Suprapubic skin (tissue), 4 donors: ENCODE measurements around the gene ARHGEF28. TPM values are rescaled to one million over a fixed set of nuclear protein-coding genes. Genes with fewer than 3 reads are reported as not detected.

Source experiments
- DNase-seq, 2 donors: peaks; one replicate each; pipeline ENCODE4 v3.0.0-alpha.2; 2019; ENCODE audit warnings: low spot score in 2 of 2
- H3K27ac ChIP-seq: fragments of 200-600 bp; sonication (generic); one replicate; pipeline ENCODE4 v1.5.1; 2019
- H3K27me3 ChIP-seq: fragments of 200-600 bp; sonication (generic); one replicate; pipeline ENCODE4 v1.5.1; 2019
- H3K36me3 ChIP-seq: fragments of 200-600 bp; sonication (generic); one replicate; pipeline ENCODE4 v1.5.1; 2019
- H3K4me1 ChIP-seq: fragments of 200-600 bp; sonication (generic); one replicate; pipeline ENCODE4 v1.5.1; 2019
- H3K4me3 ChIP-seq: fragments of 200-600 bp; sonication (generic); one replicate; pipeline ENCODE4 v1.5.1; 2019; ENCODE audit warnings: mild to moderate bottlenecking
- H3K9me3 ChIP-seq: fragments of 200-600 bp; sonication (generic); one replicate; pipeline ENCODE4 v1.5.1; 2019
- EP300 ChIP-seq: sonication (generic); formaldehyde crosslinking; IDR thresholded peaks from one replicate; pipeline ENCODE4 v1.6.1; 2017; ENCODE audit warnings: antibody characterized with exemption
- POLR2A ChIP-seq, 2 donors: fragments of 450-650 bp; IDR thresholded peaks; one replicate each; pipeline ENCODE4 v1.6.1; 2017; ENCODE audit warnings: antibody characterized with exemption in 2 of 2, mild to moderate bottlenecking in 2 of 2, moderate library complexity in 2 of 2
- POLR2AphosphoS5 ChIP-seq, 3 donors: sonication (generic); formaldehyde crosslinking; IDR thresholded peaks; one replicate each; pipeline ENCODE4 v1.6.1; 2017; ENCODE audit warnings: antibody characterized with exemption in 3 of 3
- WGBS: methylation state at CpG from one replicate; pipeline ENCODE4 v1.1.5; 2018; 5-methylcytosine and 5-hydroxymethylcytosine counted together
- total RNA-seq, 4 donors: library from RNA; depleted of rRNA; stranded (reverse); fragments of >200 nt; gene quantifications; one replicate each; pipeline ENCODE4 v1.1.0, GENCODE V29; 2016
- TF ChIP-seq, protein P1 (sequence below), 2 donors: fragments of 200-600 bp in 1 of 2; fragments of 450-650 bp in 1 of 2; sonication (generic) in 1 of 2; IDR thresholded peaks; one replicate each; pipeline ENCODE4 v1.5.1; 2016 to 2019; ENCODE audit warnings: antibody characterized with exemption in 2 of 2, mild to moderate bottlenecking in 1 of 2, moderate library complexity in 1 of 2

The ARHGEF28 gene
- total RNA-seq, 4 donors from 2014 or later, result 25.6 to 104 (median 39.1) TPM

DNA sequence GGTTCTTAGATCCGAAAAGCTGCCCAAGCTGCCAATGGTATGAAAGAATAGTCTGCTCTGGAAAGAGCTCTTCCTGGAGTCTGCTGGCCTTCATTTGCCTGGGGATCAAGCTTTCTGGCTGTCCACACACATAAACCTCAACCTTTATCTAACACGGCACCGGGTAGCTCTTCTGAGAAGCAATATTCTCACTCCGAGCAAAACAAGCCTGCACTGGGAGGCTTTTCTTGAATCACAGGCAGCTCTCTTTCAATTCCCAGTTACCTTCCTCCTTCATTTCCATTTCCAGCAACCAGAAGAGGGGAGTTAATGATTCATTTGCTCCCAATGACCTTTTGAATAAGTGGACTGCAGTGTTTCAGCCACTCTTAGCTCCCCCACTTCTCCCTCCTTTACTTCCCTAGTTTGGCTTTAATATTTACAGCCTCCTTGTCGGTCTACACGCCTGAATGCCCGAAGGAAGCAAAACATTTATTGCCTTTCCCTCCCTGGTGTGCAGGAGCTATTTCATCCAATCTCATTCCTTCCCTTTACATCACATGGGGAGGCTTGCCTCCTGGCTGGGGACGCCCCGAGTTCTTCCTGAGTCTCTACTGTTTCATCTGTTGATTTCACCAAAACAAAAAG, 187.1 kb downstream of the ARHGEF28 start:
- Histone ChIP-seq H3K9me3 (no peaks in the 10 kb centered on the region), H3K27me3 (no peaks in the 10 kb centered on the region), H3K36me3 (no peaks in the 10 kb centered on the region), H3K4me1 (peaks cover 19% of the 10 kb centered on the region), H3K27ac (peak overlapping the region; percentile 84), H3K4me3 (peak overlapping the region; percentile 33)
- TF ChIP-seq POLR2A (IDR thresholded peaks at IDR 0.05) (no peak), POLR2AphosphoS5 (IDR thresholded peaks at IDR 0.05) (no peak), EP300 (no peak)
- TF ChIP-seq, protein P1, sequence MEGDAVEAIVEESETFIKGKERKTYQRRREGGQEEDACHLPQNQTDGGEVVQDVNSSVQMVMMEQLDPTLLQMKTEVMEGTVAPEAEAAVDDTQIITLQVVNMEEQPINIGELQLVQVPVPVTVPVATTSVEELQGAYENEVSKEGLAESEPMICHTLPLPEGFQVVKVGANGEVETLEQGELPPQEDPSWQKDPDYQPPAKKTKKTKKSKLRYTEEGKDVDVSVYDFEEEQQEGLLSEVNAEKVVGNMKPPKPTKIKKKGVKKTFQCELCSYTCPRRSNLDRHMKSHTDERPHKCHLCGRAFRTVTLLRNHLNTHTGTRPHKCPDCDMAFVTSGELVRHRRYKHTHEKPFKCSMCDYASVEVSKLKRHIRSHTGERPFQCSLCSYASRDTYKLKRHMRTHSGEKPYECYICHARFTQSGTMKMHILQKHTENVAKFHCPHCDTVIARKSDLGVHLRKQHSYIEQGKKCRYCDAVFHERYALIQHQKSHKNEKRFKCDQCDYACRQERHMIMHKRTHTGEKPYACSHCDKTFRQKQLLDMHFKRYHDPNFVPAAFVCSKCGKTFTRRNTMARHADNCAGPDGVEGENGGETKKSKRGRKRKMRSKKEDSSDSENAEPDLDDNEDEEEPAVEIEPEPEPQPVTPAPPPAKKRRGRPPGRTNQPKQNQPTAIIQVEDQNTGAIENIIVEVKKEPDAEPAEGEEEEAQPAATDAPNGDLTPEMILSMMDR (IDR thresholded peaks at IDR 0.05), result no peak
- no peak for DNase-seq
- 25% methylated on average over 9 of the region's 9 CpGs for WGBS

DNA sequence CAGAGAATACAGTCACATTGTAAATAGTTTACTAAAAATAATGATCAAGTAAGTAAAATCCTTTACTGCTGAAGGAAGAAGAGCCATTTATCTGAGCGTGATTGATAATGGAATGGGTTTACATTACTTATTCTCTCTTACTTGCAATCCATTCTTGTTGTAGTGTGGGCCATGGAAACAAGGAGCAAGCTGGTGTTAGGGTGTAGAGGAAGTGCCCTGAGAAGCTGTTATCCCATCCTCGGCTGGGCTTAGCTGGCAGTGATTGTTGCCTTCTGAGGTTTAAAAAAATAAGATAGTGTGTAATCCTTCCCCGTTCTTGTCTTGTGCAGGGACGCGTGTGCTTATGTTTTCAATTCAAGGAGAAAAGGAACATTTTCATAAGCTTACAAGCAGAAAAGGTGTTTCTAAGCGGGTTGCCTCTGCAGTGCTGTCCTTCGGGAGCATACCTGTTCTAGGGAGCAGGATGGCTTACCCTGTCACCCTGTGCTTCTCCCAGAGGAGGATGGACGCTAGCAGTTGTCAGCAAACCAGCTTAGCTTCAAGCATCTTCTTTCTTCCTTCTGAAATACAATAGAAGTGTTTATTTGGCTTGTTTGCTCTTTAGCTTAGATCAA, 188.3 kb downstream of the ARHGEF28 start:
- 36% methylated on average over 8 of the region's 8 CpGs for WGBS
- TF ChIP-seq, protein P1 (IDR thresholded peaks at IDR 0.05), result no peak
- TF ChIP-seq EP300 (no peak), POLR2AphosphoS5 (IDR thresholded peaks at IDR 0.05) (no peak), POLR2A (IDR thresholded peaks at IDR 0.05) (no peak)
- Histone ChIP-seq H3K4me1 (peaks cover 23% of the 10 kb centered on the region), H3K36me3 (no peaks in the 10 kb centered on the region), H3K4me3 (peak overlapping the region; percentile 33), H3K9me3 (no peaks in the 10 kb centered on the region), H3K27ac (peak overlapping the region; percentile 22), H3K27me3 (no peaks in the 10 kb centered on the region)
- no peak for DNase-seq

DNA sequence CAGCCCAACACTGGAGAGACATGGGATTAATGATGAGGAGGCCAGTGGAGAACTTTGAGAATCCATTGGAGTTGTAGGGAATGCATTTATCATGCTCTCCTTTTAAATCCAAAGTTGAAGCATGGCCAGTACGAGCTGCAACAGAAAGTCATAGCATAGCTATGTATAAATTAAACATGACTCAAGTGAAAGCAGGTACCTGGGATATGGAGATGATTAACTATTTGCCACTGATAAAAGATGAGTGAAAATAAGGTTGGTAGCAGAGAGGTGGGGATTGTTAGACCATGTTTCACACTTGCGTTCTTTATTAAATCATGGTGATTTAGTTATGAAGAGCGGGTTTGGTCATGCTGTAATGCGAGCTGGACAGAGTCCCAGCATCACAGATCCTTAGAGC, 189.6 kb downstream of the ARHGEF28 start:
- 63% methylated on average over 4 of the region's 4 CpGs for WGBS
- H3K4me1 ChIP-seq, result peaks cover 25% of the 10 kb centered on the region

DNA sequence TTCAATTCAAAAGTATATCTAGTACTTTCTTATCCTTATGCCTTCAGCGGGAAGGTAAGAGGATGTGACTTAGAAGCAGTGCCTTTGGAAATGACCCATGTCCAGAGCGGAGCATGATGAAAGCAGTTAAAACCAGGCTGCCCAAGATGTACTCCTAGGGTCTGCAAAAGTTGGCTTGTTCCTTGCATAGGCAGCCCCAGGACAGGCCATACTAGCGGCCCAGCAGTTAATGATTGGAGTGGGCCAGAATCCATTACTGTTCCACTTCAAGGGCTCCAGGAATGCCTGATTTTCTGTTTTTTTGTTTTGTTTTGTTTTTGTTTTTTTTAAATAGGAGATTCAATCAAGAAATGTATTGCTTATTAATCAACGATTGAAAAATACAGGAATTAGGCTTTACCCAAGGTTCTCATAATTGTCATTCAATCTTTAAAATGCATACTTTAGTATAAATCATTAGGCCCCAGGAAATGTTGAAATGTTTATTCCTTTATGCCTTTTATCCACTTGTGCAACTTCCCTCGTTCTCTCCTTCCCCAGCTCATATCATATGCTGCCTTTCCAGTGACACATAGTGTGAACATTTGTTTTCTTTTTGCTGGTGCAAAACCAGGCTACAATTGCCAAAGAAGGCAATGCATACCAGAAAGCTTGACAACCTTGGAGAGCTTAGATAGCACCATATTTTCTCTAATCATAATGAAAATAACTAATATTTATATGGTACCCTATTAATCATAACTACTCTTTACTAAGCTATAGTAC, 190.8 kb downstream of the ARHGEF28 start:
- no peaks in the 10 kb centered on the region for H3K27me3 ChIP-seq
- H3K27ac ChIP-seq, result no peak overlapping the region
- WGBS, result 82% methylated on average over 5 of the region's 5 CpGs
- no peak for DNase-seq
- no peak overlapping the region for H3K4me3 ChIP-seq
- H3K9me3 ChIP-seq, result no peaks in the 10 kb centered on the region
- no peak for TF ChIP-seq POLR2AphosphoS5 (IDR thresholded peaks at IDR 0.05)
- TF ChIP-seq, protein P1 (IDR thresholded peaks at IDR 0.05), result no peak
- no peak for TF ChIP-seq EP300
- TF ChIP-seq POLR2A (IDR thresholded peaks at IDR 0.05), result no peak
- H3K4me1 ChIP-seq, result peaks cover 34% of the 10 kb centered on the region
- H3K36me3 ChIP-seq, result no peaks in the 10 kb centered on the region

More for the DNA sequence above, 189.6 kb downstream of the ARHGEF28 start:
- DNase-seq, result no peak
- TF ChIP-seq, protein P1 (IDR thresholded peaks at IDR 0.05), result no peak
- TF ChIP-seq POLR2AphosphoS5 (IDR thresholded peaks at IDR 0.05) (no peak), EP300 (no peak), POLR2A (IDR thresholded peaks at IDR 0.05) (no peak)
- Histone ChIP-seq H3K4me3 (no peak overlapping the region), H3K27me3 (no peaks in the 10 kb centered on the region), H3K36me3 (no peaks in the 10 kb centered on the region), H3K9me3 (no peaks in the 10 kb centered on the region), H3K27ac (no peak overlapping the region)

DNA sequence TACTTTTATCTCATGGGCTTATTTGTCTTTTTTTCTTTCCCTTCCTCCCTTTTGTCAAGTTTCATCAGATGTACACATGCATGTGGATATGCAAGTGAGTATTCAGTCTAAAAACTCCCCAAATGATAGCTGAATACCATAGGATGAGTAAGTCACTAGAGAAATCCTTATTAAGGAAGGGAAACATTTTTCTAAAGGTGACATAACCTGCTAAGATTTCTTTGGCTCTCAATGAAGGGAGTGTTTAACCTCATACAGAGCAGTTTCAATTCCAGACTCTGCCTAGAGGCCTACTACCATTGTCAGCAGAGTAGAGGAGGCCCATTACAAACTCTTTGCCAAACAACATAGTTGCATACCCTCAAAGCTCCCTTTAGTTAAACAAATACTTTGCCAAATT, 192.4 kb downstream of the ARHGEF28 start:
- Histone ChIP-seq H3K27me3 (no peaks in the 10 kb centered on the region), H3K4me3 (no peak overlapping the region), H3K9me3 (no peaks in the 10 kb centered on the region), H3K36me3 (no peaks in the 10 kb centered on the region), H3K27ac (no peak overlapping the region), H3K4me1 (peaks cover 38% of the 10 kb centered on the region)
- TF ChIP-seq, protein P1 (IDR thresholded peaks at IDR 0.05), result no peak
- TF ChIP-seq POLR2AphosphoS5 (IDR thresholded peaks at IDR 0.05) (no peak), EP300 (no peak), POLR2A (IDR thresholded peaks at IDR 0.05) (no peak)
- DNase-seq, result no peak
